Measurements from ENCODE around the gene ATXN1. TPM values are rescaled to one million over a fixed set of nuclear protein-coding genes. Genes with fewer than 3 reads are reported as not detected.

Gene ATXN1
- total RNA-seq, 5 donors from 2014 or later (not counting 1 experiment from before 2014, with no cell fraction given), result 65.1 to 101 (median 77.5) TPM

DNA sequence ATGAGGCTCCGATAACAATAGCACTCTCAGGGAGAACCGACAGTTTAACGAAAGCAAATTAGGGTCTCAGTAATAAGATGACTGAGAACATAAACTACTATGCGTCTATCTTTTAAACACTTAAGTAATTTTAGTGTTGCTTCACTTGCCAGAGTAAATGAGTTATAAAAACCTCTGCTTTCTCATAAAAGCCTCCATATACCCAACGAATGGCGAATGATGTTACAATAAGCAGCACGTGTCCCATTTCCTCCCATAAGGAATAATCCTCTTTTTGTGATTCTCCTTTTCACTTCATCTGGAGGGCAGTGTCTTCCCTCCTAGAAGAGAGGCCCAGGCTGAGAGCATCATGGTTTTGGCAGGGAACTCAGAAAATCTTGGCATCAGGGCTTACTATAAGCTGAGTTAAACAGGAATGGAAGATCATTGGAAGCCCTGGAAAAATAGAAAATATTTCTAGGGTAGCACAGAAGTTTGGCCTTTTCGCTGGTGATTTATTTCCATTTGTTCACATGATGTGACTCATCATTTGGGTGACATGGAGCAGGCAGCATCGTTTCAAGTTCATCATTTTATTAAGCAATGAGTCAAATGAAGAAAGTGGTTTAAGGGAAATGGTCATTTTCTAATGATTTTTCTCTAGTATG lies 255.4 kb downstream of the ATXN1 start:
- ChIA-PET CTCF (interaction anchor here in 1 of 2 donors (1.4 kb wide), 1 partner anchor 8 kb away, joined by 11 read pairs; no protein-coding TSS in a partner anchor), POLR2A (no interaction called here)
- H3K27ac Mint-ChIP-seq, result no peak overlapping the region
- H3K9me3 Mint-ChIP-seq, result no peaks in the 10 kb centered on the region
- H3K36me3 Mint-ChIP-seq, result peaks cover 19% of the 10 kb centered on the region
- WGBS (ENCODE audit: insufficient coverage), result no CpG with 5 or more reads among the region's 9 CpGs
- H3K9me3 ChIP-seq, result no peaks in the 10 kb centered on the region
- H3K27me3 Mint-ChIP-seq, result no peaks in the 10 kb centered on the region
- no peak overlapping the region for H3K4me3 ChIP-seq (ENCODE audit: control insufficient read depth in 1 of 2, extremely low read depth in 1 of 2, low read length in 1 of 2)
- no peaks in the 10 kb centered on the region for H3K27me3 ChIP-seq (replicated peaks in 1 of 2; ENCODE audit: control insufficient read depth in 2 of 2, extremely low read depth in 1 of 2, insufficient read depth in 2 of 2, low read length in 1 of 2)
- ATAC-seq (replicated peaks in 1 of 4) (no peak), DNase-seq (no peak)
- peaks cover 27 to 40% (median 35%) of the 10 kb centered on the region in 3 donors for H3K4me1 Mint-ChIP-seq
- H3K27ac ChIP-seq (ENCODE audit: low read length), result no peak overlapping the region
- H3K4me1 ChIP-seq (ENCODE audit: control insufficient read depth in 1 of 2, extremely low read depth in 1 of 2, insufficient read depth in 2 of 2, low read length in 2 of 2), result peaks cover 12 to 15% of the 10 kb centered on the region in 2 experiments
- no peak overlapping the region for H3K4me3 Mint-ChIP-seq
- no peaks in the 10 kb centered on the region for H3K36me3 ChIP-seq (ENCODE audit: control insufficient read depth in 2 of 2, extremely low read depth in 1 of 2, insufficient read depth in 1 of 2, low read length in 1 of 2)

DNA sequence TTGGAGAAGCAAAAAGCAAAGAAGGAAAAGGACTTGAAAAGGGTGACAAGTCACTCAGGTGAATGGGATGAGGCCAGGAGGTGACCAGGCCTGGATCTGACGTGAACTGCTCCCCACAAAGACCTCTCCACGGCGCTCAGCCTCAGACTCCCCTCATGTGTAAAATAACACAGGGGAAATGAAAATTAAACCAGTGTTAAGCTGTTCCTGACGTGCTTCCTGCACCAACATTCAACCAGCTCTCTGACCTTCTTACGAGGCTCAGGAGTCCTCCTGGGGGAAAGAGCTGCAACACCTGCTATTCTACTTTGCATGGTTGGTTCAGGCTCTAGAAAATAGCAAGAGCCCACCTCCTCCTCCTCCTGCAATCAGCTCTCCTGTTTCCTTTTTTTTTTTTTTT lies 256.7 kb downstream of the ATXN1 start:
- Mint-ChIP-seq H3K4me3 (no peak overlapping the region), H3K36me3 (peaks cover 22% of the 10 kb centered on the region), H3K27ac (no peak overlapping the region), H3K9me3 (no peaks in the 10 kb centered on the region), H3K4me1 (peaks cover 25 to 33% (median 32%) of the 10 kb centered on the region in 3 donors), H3K27me3 (no peaks in the 10 kb centered on the region)
- no peak for ATAC-seq (replicated peaks in 1 of 4)
- H3K9me3 ChIP-seq, result no peaks in the 10 kb centered on the region
- H3K36me3 ChIP-seq (ENCODE audit: control insufficient read depth in 2 of 2, extremely low read depth in 1 of 2, insufficient read depth in 1 of 2, low read length in 1 of 2), result no peaks in the 10 kb centered on the region
- H3K4me3 ChIP-seq (ENCODE audit: control insufficient read depth in 1 of 2, extremely low read depth in 1 of 2, low read length in 1 of 2), result no peak overlapping the region
- no peaks in the 10 kb centered on the region for H3K27me3 ChIP-seq (replicated peaks in 1 of 2; ENCODE audit: control insufficient read depth in 2 of 2, extremely low read depth in 1 of 2, insufficient read depth in 2 of 2, low read length in 1 of 2)
- CTCF ChIA-PET, result interaction anchor here (0.5 to 1.4 kb wide), 6 partner anchors 9 to 1591 kb away, joined by 3 to 11 read pairs (median 4); no protein-coding TSS in a partner anchor
- H3K27ac ChIP-seq (ENCODE audit: low read length), result no peak overlapping the region
- peaks cover 12 to 15% of the 10 kb centered on the region in 2 experiments for H3K4me1 ChIP-seq (ENCODE audit: control insufficient read depth in 1 of 2, extremely low read depth in 1 of 2, insufficient read depth in 2 of 2, low read length in 2 of 2)
- DNase-seq, result no peak
- WGBS (ENCODE audit: insufficient coverage), result 47% methylated on average over 2 of the region's 5 CpGs
- POLR2A ChIA-PET, result interaction anchor here in 1 of 2 donors (0.5 to 0.6 kb wide), 2 partner anchors 16 to 84 kb away, joined by 3 to 4 read pairs; no protein-coding TSS in a partner anchor

DNA sequence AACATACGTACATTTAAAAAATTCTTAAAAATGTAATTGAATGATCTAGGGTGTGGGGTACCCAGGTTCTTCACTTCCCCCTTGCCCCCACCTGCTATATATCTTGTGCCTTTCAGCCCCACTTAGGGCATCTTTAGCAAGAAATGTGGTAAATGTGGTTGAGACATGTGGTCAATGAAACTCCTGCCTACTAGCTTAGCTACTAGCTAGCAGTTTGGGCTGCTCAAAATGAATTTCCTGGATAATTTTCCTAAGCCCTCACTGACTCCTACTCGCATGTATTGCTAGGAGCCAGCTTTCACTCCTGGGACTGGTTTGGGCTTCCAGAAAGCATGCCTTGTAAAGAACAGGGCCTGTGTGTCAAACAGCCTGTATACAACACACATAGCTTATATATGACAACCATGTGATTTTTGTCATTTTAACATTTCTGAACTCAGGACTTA lies 257.3 kb downstream of the ATXN1 start:
- Histone ChIP-seq H3K4me3 (ENCODE audit: control insufficient read depth in 1 of 2, extremely low read depth in 1 of 2, low read length in 1 of 2) (no peak overlapping the region), H3K4me1 (ENCODE audit: control insufficient read depth in 1 of 2, extremely low read depth in 1 of 2, insufficient read depth in 2 of 2, low read length in 2 of 2) (peaks cover 12 to 15% of the 10 kb centered on the region in 2 experiments), H3K27me3 (replicated peaks in 1 of 2; ENCODE audit: control insufficient read depth in 2 of 2, extremely low read depth in 1 of 2, insufficient read depth in 2 of 2, low read length in 1 of 2) (no peaks in the 10 kb centered on the region), H3K9me3 (no peaks in the 10 kb centered on the region), H3K27ac (ENCODE audit: low read length) (no peak overlapping the region), H3K36me3 (ENCODE audit: control insufficient read depth in 2 of 2, extremely low read depth in 1 of 2, insufficient read depth in 1 of 2, low read length in 1 of 2) (no peaks in the 10 kb centered on the region)
- Mint-ChIP-seq H3K4me3 (no peak overlapping the region), H3K27ac (no peak overlapping the region), H3K27me3 (no peaks in the 10 kb centered on the region), H3K9me3 (no peaks in the 10 kb centered on the region), H3K36me3 (peaks cover 23% of the 10 kb centered on the region), H3K4me1 (peaks cover 25 to 33% (median 28%) of the 10 kb centered on the region in 3 donors)
- ChIA-PET CTCF (interaction anchor here (0.5 to 1.4 kb wide), 3 partner anchors 10 to 71 kb away, joined by 3 to 11 read pairs (median 4); no protein-coding TSS in a partner anchor), POLR2A (interaction anchor here in 1 of 2 donors (0.5 to 0.6 kb wide), 2 partner anchors 83 to 116 kb away, joined by 3 to 4 read pairs; no protein-coding TSS in a partner anchor)
- DNase-seq (peak in 1 of 35 experiments; percentile 63), ATAC-seq (replicated peaks in 1 of 4) (peak; percentile 54 to 68 (median 64))
- no CpG with 5 or more reads among the region's 2 CpGs for WGBS (ENCODE audit: insufficient coverage)

DNA sequence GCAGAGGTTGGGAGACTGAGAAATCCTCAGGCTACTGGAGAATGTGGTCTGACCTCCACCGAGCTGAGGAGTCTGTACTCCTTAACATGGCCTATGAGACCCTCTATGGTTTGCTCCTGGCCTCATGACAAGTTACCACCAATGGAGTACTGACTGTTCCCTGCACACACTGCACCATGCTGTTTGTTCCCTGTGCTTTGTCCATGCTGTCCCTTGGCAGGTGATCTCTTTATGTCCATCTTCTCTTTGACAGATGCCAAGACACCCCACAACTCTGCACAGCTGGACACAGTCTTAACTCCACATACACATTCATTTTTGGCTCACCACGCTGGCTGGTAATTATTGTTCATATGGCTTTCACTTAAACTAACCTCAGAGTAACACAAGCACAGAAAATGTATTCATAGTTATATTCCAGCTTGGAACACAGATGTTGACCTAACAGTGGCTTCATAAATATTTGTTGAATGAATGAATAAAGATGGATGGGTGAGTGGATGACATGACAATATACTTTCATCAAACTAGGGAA lies 258.0 kb downstream of the ATXN1 start:
- Histone ChIP-seq H3K27me3 (replicated peaks in 1 of 2; ENCODE audit: control insufficient read depth in 2 of 2, extremely low read depth in 1 of 2, insufficient read depth in 2 of 2, low read length in 1 of 2) (no peaks in the 10 kb centered on the region), H3K4me1 (ENCODE audit: control insufficient read depth in 1 of 2, extremely low read depth in 1 of 2, insufficient read depth in 2 of 2, low read length in 2 of 2) (peaks cover 12 to 15% of the 10 kb centered on the region in 2 experiments), H3K27ac (ENCODE audit: low read length) (no peak overlapping the region), H3K9me3 (no peaks in the 10 kb centered on the region), H3K36me3 (ENCODE audit: control insufficient read depth in 2 of 2, extremely low read depth in 1 of 2, insufficient read depth in 1 of 2, low read length in 1 of 2) (no peaks in the 10 kb centered on the region), H3K4me3 (ENCODE audit: control insufficient read depth in 1 of 2, extremely low read depth in 1 of 2, low read length in 1 of 2) (no peak overlapping the region)
- 73% methylated on average over 1 of the region's 2 CpGs for WGBS (ENCODE audit: insufficient coverage)
- H3K9me3 Mint-ChIP-seq, result no peaks in the 10 kb centered on the region
- peaks cover 26 to 34% (median 28%) of the 10 kb centered on the region in 3 donors for H3K4me1 Mint-ChIP-seq
- POLR2A ChIA-PET, result no interaction called here
- ATAC-seq (replicated peaks in 1 of 4) (no peak), DNase-seq (no peak)
- CTCF ChIA-PET, result interaction anchor here in 1 of 2 donors (0.5 to 0.8 kb wide), 2 partner anchors 181 to 267 kb away, joined by 3 to 9 read pairs; no protein-coding TSS in a partner anchor
- H3K27me3 Mint-ChIP-seq, result no peaks in the 10 kb centered on the region
- H3K27ac Mint-ChIP-seq, result no peak overlapping the region
- peaks cover 26% of the 10 kb centered on the region for H3K36me3 Mint-ChIP-seq
- no peak overlapping the region for H3K4me3 Mint-ChIP-seq

DNA sequence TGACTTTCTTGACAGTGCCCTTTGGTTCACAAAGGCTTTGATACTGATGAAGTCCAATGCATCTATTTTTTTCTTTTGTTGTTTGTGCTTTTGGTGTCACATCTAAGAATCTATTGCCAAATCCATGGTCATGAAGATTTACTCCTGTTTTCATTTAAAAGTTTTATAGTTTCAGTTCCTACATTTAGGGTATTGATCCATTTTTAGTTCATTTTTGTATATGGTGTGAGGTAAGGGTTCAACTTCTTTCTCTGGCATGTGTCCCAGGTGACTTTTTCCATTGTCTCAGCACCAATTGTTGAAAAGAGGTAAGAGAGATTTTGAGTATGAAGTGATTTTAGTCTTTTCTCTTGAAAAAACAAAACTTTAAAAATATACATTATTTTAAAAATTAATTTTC lies 262.3 kb downstream of the ATXN1 start:
- Mint-ChIP-seq H3K4me3 (no peak overlapping the region), H3K9me3 (no peaks in the 10 kb centered on the region), H3K27me3 (no peaks in the 10 kb centered on the region), H3K27ac (no peak overlapping the region), H3K36me3 (peaks cover 26% of the 10 kb centered on the region), H3K4me1 (peaks cover 29 to 36% (median 34%) of the 10 kb centered on the region in 3 donors)
- ChIA-PET CTCF (interaction anchor here in 1 of 2 donors (0.9 kb wide), 2 partner anchors 13 to 90 kb away, joined by 3 read pairs; no protein-coding TSS in a partner anchor), POLR2A (no interaction called here)
- H3K9me3 ChIP-seq, result no peaks in the 10 kb centered on the region
- H3K36me3 ChIP-seq (ENCODE audit: control insufficient read depth in 2 of 2, extremely low read depth in 1 of 2, insufficient read depth in 1 of 2, low read length in 1 of 2), result no peaks in the 10 kb centered on the region
- no peaks in the 10 kb centered on the region for H3K27me3 ChIP-seq (replicated peaks in 1 of 2; ENCODE audit: control insufficient read depth in 2 of 2, extremely low read depth in 1 of 2, insufficient read depth in 2 of 2, low read length in 1 of 2)
- H3K27ac ChIP-seq (ENCODE audit: low read length), result no peak overlapping the region
- DNase-seq, result no peak
- H3K4me3 ChIP-seq (ENCODE audit: control insufficient read depth in 1 of 2, extremely low read depth in 1 of 2, low read length in 1 of 2), result no peak overlapping the region
- peaks cover 13 to 14% of the 10 kb centered on the region in 2 experiments for H3K4me1 ChIP-seq (ENCODE audit: control insufficient read depth in 1 of 2, extremely low read depth in 1 of 2, insufficient read depth in 2 of 2, low read length in 2 of 2)
- no peak for ATAC-seq (replicated peaks in 1 of 4)

DNA sequence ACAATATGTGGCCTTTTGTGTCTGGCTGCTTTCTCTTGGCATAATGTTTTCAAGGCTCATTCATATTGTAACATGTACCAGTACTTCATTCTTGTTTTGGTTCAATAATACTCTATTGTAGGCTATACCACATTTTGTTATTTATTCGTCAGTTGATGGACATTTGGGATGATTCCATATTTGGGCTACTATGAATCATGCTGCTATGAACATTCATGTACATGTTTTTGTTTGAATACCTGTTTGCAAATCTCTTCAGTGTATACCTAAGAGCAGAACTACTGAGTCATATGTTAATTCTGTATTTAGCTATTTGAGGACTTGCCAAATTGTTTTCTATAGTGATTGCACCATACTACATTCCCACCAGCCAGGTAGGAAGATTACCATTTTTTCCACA lies 263.0 kb downstream of the ATXN1 start:
- ChIA-PET CTCF (interaction anchor here in 1 of 2 donors (0.9 kb wide), 1 partner anchor 89 kb away, joined by 3 read pairs; no protein-coding TSS in a partner anchor), POLR2A (interaction anchor here in 1 of 2 donors (0.6 kb wide), 1 partner anchor 40 kb away, joined by 5 read pairs; no protein-coding TSS in a partner anchor)
- Mint-ChIP-seq H3K9me3 (no peaks in the 10 kb centered on the region), H3K27ac (no peak overlapping the region), H3K36me3 (peaks cover 22% of the 10 kb centered on the region), H3K4me1 (peaks cover 24 to 36% (median 35%) of the 10 kb centered on the region in 3 donors), H3K4me3 (no peak overlapping the region), H3K27me3 (no peaks in the 10 kb centered on the region)
- no peaks in the 10 kb centered on the region for H3K9me3 ChIP-seq
- H3K4me1 ChIP-seq (ENCODE audit: control insufficient read depth in 1 of 2, extremely low read depth in 1 of 2, insufficient read depth in 2 of 2, low read length in 2 of 2), result peaks cover 8 to 13% of the 10 kb centered on the region in 2 experiments
- no CpG with 5 or more reads among the region's 1 CpG for WGBS (ENCODE audit: insufficient coverage)
- no peak overlapping the region for H3K4me3 ChIP-seq (ENCODE audit: control insufficient read depth in 1 of 2, extremely low read depth in 1 of 2, low read length in 1 of 2)
- H3K36me3 ChIP-seq (ENCODE audit: control insufficient read depth in 2 of 2, extremely low read depth in 1 of 2, insufficient read depth in 1 of 2, low read length in 1 of 2), result no peaks in the 10 kb centered on the region
- no peak for DNase-seq
- no peak overlapping the region for H3K27ac ChIP-seq (ENCODE audit: low read length)
- ATAC-seq (replicated peaks in 1 of 4), result no peak
- H3K27me3 ChIP-seq (replicated peaks in 1 of 2; ENCODE audit: control insufficient read depth in 2 of 2, extremely low read depth in 1 of 2, insufficient read depth in 2 of 2, low read length in 1 of 2), result no peaks in the 10 kb centered on the region
